C4-2B (cell line): ENCODE data around the gene GLOD4.
"Not testable (repeated sequence)": the region's sequence is repeated elsewhere in the genome, so short reads cannot be mapped to it uniquely, and the experiment has no call there.

Source experiments
- H3K27ac ChIP-seq: fragments of 450-650 bp; 2 replicates; pipeline ENCODE4 v1.5.1; 2017
- ZFX ChIP-seq: fragments of 450-650 bp; IDR thresholded peaks from 2 replicates; pipeline ENCODE4 v1.6.1; 2017
- TF ChIP-seq, protein P1 (sequence below): fragments of 450-650 bp; conservative IDR thresholded peaks from 2 replicates; pipeline ENCODE4 v1.5.1; 2017; ENCODE audit warnings: mild to moderate bottlenecking

GLOD4 gene

DNA sequence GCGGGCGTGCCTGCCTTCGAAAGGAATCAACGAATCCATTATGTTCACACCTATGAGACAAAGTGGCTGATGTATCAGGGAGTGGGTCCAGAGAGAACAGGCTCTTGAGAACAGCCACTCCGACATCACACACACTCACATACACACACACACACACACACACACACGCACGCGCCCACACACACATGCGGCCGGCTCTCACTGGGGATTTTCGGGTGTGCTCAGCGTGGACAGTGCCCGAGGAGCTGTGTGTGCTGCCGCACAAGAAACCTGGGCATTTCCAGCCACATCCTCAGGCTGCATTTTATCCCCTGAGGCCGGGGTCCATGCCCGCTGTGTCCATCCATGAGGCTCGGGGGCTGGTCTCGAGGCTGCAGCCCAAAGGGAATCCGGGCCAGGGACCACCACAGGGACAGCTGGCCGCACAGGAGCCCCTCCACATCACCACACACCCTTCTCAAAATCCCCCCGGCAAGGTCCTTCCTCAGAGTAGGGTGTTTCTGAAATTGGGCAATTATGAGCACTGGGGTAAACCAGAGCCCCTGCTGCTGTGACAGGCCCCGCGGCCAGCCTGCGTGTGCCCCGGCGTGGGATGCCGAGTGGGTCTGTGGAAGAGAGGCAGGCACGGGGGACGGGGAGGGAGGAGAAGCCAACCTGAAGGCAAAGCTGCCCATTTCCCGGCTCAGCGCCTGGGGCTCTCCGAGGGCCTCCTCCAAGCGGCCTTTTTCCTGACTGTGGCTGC is 24.9 kb upstream of the GLOD4 start:
- TF ChIP-seq ZFX = no peak
- TF ChIP-seq, protein P1, sequence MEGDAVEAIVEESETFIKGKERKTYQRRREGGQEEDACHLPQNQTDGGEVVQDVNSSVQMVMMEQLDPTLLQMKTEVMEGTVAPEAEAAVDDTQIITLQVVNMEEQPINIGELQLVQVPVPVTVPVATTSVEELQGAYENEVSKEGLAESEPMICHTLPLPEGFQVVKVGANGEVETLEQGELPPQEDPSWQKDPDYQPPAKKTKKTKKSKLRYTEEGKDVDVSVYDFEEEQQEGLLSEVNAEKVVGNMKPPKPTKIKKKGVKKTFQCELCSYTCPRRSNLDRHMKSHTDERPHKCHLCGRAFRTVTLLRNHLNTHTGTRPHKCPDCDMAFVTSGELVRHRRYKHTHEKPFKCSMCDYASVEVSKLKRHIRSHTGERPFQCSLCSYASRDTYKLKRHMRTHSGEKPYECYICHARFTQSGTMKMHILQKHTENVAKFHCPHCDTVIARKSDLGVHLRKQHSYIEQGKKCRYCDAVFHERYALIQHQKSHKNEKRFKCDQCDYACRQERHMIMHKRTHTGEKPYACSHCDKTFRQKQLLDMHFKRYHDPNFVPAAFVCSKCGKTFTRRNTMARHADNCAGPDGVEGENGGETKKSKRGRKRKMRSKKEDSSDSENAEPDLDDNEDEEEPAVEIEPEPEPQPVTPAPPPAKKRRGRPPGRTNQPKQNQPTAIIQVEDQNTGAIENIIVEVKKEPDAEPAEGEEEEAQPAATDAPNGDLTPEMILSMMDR = no peak
- no peak overlapping the region for H3K27ac ChIP-seq

GRCh38 chr17:806346-806745 is 24.3 kb upstream of the GLOD4 start:
- no peak overlapping the region for H3K27ac ChIP-seq
- TF ChIP-seq, protein P1 = no peak
- TF ChIP-seq ZFX = no peak

- not testable (repeated sequence) for H3K27ac ChIP-seq
Measured at GRCh38 chr17:805886-806285, 23.8 kb upstream of the GLOD4 start.

DNA sequence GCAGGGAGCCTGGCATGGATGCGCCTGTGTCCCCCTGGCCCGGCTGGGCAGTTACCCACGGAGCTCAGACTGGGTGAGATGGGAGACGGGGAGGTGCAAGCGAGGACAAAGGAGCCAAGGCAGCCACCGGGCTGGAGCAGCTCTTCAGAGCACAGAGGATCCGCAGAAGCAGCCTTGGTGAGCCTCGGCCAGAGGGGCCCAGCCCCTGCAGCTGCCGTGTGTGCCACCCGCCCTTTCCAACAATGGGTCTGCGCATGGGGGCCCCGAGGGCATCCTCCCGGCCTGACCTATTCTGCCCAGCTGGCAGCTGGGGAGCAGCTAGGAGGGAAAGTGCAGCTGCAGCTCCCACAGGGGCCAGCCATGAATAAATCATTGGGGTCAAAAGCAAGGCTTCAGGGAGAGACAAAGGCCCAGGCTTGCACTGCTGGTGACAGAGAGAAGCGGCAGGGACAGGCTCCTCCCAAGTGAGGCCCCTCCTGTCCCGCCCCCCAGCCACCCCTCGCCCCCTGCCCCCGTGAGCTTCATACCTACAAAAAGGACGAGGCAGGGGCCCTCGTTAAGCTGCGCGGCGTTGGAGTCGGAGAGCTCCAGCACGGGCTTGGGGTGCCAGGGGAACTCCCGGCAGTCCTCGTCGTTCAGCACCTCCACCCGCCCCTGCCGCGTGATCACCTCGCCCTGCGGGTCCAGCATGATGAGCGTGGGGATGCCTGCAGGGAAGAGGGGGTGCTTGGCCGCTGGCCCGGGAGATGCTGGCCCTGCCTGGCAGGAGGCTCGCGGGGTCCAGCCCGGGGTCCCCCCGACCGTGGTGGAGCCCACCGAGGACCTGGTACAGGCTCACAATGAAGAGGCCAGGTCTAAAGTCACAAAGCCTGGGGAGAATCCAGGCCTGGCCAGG is 22.7 kb upstream of the GLOD4 start:
- no peak for TF ChIP-seq ZFX
- TF ChIP-seq, protein P1 = no peak

GRCh38 chr17:802901-803881 is 21.1 kb upstream of the GLOD4 start:
- no peak overlapping the region for H3K27ac ChIP-seq
- TF ChIP-seq, protein P1 = no peak
- TF ChIP-seq ZFX = no peak

More for the DNA sequence above, 22.7 kb upstream of the GLOD4 start:
- H3K27ac ChIP-seq = no peak overlapping the region

DNA sequence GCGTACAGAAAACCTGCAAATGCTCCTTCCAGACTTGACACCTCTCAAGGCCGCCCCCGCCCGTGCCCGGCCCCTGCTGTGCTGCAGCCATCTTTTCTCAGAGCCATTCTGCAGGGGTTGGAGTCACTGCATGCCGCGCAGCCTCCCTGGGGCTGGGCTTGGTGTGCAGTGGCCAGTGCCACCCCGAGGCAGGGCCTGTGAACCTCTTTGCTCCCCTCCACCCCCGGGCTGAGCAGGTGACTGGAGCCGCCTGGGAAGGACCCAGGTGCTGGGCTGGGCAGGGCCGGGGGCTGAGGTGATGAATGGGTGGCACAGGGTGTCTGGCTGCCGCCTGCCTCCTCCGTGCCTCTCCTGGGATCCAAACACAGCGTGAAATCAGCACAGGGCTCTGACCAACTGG is 20.4 kb upstream of the GLOD4 start:
- TF ChIP-seq, protein P1 = no peak
- no peak for TF ChIP-seq ZFX
- no peak overlapping the region for H3K27ac ChIP-seq

GRCh38 chr17:801660-802059 is 19.6 kb upstream of the GLOD4 start:
- no peak overlapping the region for H3K27ac ChIP-seq
- TF ChIP-seq ZFX = no peak
- TF ChIP-seq, protein P1 = no peak
